HepG2 (cell line): ENCODE results near the gene SLC7A10.

Experiments used
- IRF1 ChIP-seq: sonication (generic); formaldehyde crosslinking; IDR thresholded peaks from 2 replicates; pipeline ENCODE4 v1.4.0; 2020; ENCODE audit warnings: low read depth, mild to moderate bottlenecking, missing genetic modification reagents
- POLR2G ChIP-seq: fragments of 200-400 bp; formaldehyde crosslinking; IDR thresholded peaks from 2 replicates; pipeline ENCODE4 v1.6.1; 2018; ENCODE audit warnings: mild to moderate bottlenecking, low read depth, low read length, moderate library complexity
- SP1 ChIP-seq, 2 experiments: fragments of 450-650 bp in 1 of 2; sonication (generic) in 1 of 2; formaldehyde crosslinking in 1 of 2; IDR thresholded peaks; 2 replicates each; pipeline versions ENCODE4 v1.4.0 to v1.6.1; 2016 to 2020; ENCODE audit warnings: missing genetic modification reagents in 1 of 2
- ZNF24 ChIP-seq: fragments of 450-650 bp; IDR thresholded peaks from 2 replicates; pipeline ENCODE4 v1.6.1; 2017; ENCODE audit warnings: antibody characterized with exemption, mild to moderate bottlenecking

GRCh38 chr19:33211794-33212435, 13.7 kb downstream of the SLC7A10 start:
- no peak for TF ChIP-seq ZNF24
- no peak for TF ChIP-seq IRF1 (CRISPR knock-in tag)
- TF ChIP-seq SP1 (IDR thresholded peaks at IDR 0.05), result no peak
- no peak for TF ChIP-seq SP1 (CRISPR knock-in tag; IDR thresholded peaks at IDR 0.05)
- no peak for TF ChIP-seq POLR2G
